GM21723 (cell line): Measurements from ENCODE around the gene SMTNL2.
"Not testable (repeated sequence)": the region's sequence is repeated elsewhere in the genome, so short reads cannot be mapped to it uniquely, and the experiment has no call there.

ENCODE experiments used
- ATAC-seq: cut with Tn5 transposase; IDR thresholded peaks from one replicate; pipeline ENCODE4 v1.9.1; 2021; ENCODE audit warnings: mild to moderate bottlenecking, moderate library complexity; ENCODE audit not compliant: unreplicated experiment

Gene SMTNL2

DNA sequence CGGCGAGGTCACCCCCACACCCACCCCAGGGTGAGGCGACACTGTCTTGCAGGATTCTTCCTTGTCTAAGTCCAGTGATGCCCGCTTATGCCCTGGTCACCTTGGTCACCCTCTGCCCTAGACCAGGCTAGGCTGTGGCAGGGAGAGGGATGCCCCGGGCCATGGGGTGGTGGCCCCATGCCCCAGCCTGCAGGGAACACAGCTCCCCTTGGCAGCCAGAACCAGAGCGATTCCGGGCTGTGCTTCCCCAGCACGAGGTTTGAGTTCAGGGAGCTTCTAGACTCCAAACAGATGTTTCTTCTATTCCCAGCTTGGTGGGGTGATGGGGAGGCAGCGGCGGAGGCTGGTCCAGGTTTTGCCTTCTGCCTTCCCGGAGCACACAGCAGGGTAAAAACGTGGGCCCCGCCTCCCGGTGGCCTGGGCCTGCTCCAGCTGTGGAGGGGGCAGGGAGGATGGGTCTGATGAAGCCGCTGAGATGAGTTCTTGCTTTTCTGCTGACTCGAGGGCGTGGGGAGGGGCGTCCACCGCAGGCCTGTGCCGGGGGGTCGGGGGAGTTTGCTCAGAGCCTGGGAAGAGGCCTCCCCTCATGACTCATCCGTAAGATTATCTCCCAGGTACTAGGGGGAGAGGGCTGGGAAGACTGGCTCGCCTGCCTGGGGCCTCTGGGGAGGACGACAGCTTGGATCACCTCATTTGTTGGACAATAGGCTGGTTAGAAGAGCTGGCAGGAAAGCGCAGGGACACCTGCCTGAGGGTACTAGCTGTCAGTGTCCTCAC, 15.4 kb downstream of the SMTNL2 start:
- no peak for ATAC-seq

DNA sequence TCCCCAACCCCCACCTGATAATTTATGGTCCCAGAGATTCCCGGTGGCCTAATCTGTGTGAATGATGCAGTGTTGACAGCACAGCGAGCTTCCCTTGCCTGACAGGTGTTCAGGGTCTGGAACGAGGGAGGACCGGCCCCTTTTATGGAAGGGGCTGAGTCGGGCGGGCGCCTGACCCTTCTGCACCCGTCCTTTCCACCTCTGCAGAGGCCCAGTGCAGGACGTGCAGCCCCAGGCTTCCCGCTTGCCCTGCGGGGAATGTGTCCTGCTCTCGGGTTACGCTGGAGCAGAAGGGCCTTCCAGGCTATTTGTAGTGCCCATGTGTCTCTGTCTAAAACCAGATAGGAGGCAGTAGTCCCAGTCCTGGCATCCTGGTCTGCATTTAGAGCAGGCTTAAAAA, 16.2 kb downstream of the SMTNL2 start:
- ATAC-seq: no peak

DNA sequence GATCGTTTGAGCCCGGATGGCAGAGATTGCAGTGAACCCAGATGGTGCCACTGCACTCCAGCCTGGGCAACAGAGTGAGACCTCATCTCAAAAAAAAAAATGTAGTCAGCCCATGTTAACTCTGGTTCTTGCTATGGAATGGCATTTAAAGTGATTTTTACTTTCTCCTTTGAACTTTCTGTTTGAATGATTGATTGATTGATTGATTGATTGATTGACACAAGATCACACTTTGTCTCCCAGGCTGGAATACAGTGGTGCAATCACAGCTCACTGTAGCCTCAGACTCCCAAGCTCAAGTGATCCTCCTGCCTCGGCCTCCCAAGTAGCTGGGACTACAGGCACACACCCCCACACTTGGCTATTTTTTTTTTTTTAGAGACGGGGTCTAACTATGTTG, 17.0 kb downstream of the SMTNL2 start:
- no peak for ATAC-seq

DNA sequence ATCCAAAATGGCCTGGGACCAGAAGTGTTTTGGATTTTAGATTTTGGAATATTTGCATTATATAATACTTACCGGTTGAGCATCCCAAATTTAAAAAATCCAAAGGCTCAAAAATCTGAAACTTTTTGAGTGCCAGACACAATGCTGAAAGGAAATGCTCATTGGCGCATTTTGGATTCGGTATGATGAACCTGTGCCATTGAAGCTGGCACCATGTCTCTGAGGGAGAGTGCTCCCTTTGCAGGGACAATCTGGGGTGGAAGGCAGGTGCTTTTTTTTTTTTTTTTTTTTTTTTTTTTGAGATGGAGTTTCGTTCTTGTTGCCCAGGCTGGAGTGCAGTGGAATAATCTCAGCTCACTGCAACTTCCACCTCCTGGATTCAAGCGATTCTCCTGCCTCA, 17.7 kb downstream of the SMTNL2 start:
- ATAC-seq: no peak

DNA sequence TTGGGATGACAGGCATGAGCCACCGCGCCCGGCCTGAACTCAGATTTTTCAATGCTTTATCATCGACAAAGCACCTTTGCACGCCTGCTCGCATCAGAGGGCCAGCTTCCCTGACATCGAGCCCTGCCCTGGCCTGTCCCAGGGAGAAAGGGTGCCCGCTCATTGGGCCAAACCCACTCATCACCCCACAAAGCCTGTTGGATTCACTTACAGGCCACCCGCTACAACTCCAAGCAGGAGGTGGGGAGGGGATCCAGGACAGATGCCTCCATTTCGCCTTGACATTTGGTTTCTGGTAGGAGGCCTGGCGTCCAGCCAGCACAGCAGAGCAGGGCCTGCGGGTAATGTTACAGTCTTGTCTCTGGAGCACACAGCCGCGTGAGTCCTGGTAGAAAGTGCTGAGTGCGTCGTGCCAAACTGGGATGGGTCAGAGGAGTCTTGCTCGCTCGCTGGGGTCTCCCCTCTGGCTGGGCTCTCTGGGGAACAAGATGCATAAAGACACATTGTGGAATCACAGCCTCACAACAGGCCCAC, 19.8 kb downstream of the SMTNL2 start:
- no peak for ATAC-seq

DNA sequence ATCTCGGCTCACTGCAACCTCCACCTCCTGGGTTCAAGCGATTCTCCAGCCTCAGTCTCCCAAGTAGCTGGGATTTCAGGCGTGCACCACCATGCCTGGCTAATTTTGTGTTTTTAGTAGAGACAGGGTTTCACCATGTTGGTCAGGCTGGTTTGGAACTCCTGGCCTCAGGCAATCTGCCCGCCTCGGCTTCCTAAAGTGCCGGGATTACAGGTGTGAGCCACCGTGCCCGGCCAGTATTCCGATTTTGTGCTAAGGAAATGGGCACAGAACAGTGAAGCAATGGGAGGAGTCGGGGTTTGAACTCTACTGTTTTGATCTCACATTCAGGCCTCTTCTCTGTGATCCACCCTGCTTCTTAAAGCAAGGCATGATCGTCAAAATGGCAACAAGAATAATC, 20.4 kb downstream of the SMTNL2 start:
- ATAC-seq: not testable (repeated sequence)

DNA sequence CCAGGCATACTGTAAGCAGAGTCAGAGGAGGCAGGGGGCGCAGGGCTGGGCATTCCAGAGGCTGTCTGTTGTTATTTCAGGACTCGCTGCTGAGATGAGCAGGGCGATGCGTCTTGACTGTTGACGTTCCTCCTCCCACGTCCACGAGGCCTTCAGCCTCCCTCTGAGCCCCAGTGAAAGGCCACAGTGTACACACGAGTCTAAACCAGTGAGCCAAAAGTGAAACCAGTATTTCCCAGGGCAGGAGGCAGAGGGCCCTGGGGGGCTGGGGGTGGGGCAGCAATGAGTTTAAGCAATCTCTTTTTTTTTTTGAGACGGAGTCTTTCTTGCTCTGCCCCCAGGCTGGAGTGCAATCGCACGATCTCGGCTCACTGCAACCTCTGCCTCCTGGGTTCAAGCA, 21.5 kb downstream of the SMTNL2 start:
- ATAC-seq: no peak

DNA sequence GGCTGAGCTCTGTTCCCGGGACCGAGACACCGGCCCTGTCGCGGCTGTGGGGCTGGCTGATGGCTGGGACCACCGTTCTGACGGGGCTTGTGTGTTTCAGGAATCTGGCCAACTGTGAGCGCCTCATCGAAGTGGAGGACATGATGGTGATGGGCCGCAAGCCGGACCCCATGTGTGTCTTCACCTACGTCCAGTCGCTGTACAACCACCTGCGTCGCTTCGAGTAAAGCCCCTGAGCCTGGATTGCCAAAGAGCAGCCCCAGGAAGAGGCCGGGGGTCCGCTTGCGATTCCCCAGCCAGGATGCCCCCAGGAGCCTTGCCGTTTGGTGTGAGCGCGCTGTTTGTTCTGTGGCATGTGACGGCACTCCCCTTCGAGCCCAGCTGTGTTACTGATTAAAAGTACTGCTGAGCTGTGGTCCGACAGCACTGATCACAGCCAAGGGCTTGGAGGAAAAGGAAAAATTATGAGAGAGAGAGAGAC, 23.0 kb downstream of the SMTNL2 start:
- no peak for ATAC-seq

DNA sequence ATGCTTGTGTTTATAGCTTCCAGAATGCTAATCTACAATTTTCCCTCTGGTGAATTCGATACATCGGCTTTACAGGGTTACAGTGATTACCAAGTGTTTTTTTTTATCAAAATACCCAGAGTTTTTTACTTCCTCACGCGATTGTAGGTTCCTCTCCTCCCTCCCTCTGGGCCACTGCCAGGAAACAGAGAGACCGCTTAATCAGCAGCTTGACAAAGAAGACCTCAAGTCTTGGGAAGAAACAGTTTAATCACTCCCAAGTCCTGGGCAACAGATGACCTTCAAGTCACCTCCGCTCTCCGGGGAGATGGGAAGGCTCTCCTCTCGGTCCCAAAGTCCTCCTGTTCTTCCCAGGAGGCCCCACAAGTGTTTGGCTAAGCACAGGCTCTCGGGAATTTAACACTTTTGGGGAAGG, 23.5 kb downstream of the SMTNL2 start:
- no peak for ATAC-seq

DNA sequence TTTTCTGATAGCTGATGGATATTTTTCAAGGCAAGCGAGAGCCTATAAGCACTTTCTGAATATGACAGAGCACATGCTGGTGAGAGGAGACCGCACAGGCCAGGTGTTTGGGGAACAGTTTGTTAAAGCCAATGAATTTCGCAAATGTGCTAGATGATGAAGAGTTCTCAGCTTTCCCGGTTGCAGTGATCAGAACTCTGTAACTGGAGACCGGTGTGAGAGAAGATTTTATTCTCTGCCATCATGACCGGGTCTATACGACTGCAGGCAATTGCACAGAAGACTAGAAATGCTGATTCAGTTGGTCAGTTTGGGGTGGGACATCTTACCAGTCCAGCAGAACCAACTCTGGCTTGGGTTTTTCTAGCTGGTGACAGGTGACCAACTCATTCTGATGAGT, 25.4 kb downstream of the SMTNL2 start:
- no peak for ATAC-seq

DNA sequence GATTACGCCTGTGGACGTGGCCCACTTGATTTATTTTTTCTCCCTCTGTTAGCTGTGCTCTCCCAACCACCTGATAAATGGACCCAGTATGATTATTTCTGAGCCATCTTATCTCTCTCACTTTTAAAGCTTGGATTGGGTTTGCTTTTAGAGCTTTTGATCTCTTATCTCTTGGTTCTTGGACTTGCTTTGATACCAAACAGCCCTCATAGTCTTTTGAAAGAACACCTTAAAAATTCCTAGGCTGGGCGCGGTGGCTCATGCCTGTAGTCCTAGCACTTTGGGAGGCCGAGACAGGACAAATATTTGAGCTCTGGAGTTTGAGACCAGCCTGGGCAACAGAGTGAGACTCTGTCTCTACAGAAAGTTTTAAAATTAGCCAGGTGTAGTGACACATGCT, 25.8 kb downstream of the SMTNL2 start:
- no peak for ATAC-seq

DNA sequence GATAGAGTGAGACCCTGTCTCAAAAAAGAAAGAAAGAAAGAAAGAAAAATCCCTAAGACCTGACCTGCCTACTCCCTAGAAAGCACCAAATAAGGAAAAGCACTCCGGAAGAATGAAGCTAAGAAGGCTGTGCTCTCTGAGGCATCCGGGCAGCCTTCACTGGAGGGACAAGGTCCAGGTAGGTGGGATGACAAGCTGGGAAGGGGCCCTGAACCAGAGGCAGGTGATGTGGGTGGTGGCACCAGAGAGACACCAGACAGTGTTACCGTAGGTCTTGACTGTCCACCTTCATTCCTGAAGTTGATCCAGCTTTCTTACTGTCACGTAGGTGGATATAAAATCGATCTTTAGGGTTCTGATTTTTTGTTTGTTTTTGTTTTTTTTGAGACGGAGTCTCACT, 26.3 kb downstream of the SMTNL2 start:
- ATAC-seq: no peak

DNA sequence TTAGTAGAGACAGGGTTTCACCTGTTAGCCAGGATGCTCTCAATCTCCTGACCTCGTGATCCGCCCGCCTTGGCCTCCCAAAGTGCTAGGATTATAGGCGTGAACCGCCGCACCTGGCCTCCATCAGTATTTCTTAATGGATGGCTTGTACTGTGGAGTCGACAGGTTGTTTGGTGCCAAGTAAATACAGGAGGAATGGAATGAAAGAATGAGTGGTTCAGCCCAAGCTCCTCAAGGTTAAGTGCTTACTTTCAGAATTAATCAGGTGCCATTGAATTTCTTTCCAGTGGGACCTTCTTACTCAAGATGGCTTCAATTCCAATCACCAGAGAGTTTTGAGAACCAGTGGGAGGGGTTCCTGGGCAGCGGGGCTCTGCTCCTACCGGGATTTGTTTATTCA, 32.1 kb downstream of the SMTNL2 start:
- ATAC-seq: no peak

DNA sequence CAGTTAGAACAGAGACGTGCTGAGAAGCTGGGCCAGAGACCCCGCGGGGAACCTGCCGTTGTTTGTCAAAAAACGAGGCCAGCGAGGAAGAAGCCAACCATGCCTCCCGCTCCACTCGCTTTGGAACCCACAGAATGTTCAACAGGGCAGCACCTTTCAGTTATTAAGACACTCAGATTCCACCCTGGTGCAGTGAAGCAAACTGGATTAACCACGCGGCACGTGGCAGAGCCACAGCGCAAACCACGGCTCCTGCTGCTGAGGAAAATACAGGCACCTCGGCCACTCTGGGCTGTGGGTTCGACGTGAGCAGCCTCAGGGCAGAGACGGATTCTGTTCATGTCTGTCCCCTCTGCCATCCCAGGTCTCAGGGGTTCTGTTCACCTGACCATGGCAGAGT, 32.8 kb downstream of the SMTNL2 start:
- ATAC-seq: no peak

DNA sequence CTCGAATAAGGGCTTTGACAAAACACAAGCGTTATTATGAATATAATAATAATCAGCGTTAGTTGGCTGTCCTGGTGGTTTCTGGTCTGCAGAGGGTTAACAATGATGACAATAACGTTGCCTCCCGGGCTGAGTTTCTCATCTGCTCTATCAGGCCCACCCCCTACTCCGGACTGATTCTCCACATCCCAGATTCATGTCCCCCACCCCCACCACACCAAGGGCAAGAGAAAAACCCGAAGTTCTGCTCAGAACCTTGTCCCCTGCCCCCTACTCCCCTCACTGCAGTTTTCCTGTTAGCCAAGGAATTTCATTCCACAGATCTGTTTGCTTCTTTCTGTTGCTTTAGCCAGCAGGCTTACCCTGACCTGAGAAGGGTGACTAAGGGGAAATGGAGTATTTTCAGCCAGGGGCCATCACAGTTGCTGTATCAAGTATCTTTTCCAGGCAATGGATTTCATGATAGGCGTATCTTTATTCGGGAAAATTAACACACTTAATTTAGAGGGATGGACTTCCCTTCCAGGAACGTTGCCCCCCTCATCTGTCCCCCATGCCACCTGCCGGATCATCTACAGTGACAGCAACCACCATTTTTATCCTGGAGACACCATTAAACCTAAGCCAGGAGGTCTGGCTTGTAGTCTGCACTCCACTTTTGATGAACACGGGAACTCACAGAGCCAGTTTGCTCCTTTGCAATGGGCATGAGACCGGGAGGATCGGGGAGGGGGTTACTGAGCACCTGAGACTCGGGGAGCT, 33.4 kb downstream of the SMTNL2 start:
- ATAC-seq: no peak

DNA sequence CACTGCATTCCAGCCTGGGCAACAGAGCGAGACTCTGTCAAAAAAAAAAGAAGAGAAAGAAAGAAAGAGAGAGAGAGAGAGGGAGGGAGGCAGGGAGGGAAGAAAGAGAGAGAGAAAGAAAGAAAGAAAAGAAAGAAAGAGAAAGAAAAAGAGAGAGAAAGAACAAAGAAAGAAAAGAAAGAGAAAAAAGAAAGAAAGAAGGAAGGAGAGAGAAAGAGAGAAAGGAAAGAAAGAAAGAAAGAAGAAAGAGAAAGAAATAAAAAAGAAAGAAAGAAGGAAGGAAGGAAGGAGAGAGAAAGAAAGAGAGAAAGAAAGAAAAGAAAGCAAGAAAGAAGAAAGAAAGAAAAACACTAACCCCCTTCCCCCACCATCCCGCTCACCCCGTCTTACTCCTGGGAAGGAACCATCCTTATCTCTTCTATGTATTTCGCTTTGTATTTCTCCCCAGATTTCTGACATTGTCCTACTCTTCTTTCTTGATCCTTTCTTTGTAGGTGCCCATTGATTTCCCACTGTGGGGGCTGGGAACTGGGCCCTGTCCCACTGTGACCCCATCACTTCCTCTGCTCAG, 36.3 kb downstream of the SMTNL2 start:
- no peak for ATAC-seq

DNA sequence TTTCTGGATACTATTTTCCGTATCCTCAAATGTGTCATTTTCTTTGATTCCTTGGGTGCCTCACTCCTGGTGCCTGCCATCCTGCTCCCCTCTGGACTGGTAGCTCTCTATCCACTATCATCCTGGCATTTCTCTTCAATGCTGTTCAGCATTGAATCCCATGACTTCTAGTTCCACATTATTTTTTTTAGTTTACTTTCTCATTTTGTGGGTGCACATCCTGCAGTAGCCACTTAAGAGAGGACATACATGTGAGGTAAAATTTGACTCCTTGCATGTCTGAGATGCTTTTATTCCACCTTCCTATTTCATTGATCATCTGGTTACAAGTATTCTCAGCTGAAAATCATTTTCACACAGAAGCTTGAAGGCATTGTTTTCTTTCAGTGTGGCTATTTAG, 38.0 kb downstream of the SMTNL2 start:
- ATAC-seq: no peak

DNA sequence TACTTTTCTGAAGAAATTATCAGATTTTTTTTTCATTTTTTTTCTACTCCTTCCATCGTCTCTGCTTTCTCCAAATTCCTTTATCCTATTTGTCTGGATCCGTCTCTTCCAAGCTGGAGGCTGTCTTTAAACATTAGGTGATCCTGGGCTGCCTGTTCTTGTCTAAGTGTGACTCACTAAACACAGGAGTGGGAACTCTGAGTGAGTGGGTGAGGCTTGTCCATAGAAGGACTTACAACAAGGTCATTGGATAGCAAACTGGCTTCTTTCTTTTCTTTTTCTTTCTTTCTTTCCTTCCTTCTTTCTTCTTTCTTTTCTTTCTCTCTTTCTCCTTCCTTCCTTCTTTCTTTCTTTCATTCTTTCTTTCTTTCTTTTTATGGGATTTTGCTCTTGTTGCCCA, 38.9 kb downstream of the SMTNL2 start:
- no peak for ATAC-seq

DNA sequence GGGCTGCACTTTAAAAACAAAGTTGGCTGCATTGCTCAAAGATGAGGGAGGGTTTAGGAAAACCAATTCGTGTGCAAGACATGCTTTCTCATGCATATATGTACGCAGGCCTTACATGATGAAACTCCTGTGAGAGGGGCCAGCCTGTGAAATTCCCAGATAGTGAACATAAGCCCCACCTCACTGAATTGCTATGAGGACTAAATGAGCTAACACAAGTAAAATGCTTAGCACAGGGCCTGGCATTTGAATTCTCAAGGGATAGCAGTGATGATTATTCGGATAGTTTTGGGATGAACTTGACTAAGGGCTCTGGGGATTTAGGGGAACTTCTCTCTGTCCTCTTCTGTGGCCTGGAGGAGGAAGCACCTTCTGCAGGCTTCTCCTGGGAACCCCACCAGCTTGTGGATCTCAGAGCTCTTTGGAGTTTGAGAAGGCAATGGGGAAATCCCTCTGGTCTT, 40.2 kb downstream of the SMTNL2 start:
- not testable (repeated sequence) for ATAC-seq

DNA sequence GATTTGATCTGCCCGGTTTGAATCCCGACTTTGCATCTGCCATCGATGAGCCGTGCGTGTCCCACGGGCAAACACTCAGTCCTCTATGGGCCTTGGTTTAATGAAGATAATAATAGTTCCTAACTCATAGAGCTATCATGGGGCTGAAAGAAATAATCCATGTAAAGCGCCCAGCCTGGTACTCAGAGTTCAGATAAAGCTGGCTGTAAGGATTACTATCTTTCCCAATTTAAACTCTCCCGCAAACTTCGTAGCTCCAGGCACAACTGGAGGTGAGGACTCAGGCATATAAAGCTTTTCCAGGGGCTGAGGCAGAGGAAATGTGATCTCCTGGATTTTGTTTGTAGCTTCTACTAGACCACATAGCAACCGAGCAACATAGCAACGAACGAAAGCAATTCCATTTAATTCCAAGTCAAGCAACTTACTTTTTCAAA, 40.9 kb downstream of the SMTNL2 start:
- no peak for ATAC-seq

DNA sequence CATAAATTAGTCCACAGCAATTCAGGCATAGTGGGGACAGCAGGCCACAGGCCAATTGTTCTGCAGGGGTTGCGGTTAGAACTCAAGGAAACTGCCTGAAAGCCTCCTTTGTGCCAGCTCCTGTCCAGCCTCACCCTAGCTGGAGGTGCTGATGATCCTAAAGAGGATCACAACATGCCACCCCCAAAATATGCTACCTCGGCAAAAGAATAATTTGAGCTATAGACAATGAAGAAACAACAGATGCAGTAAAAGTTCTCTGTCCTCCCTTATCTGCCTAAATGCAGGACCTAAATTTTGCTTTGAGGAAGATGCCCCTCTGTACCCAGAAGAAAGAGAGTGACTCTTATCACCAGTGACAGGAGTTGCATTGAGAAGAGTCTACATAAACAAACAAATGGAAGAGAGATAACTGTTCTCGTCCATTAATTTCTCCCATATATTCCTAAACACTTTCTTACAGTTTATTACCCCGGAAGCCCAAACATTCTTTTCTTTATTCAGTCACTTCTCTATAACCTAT, 42.5 kb downstream of the SMTNL2 start:
- no peak for ATAC-seq
